GM12874 (cell line): ENCODE results near the gene ERBB4.

Source experiments
- TF ChIP-seq, protein P1 (sequence below): IDR thresholded peaks from 2 replicates; pipeline ENCODE4 v1.5.1; 2011; ENCODE audit warnings: low read depth, mild to moderate bottlenecking, control low read depth, low read length, moderate library complexity; ENCODE audit not compliant: insufficient read depth

The ERBB4 gene

DNA sequence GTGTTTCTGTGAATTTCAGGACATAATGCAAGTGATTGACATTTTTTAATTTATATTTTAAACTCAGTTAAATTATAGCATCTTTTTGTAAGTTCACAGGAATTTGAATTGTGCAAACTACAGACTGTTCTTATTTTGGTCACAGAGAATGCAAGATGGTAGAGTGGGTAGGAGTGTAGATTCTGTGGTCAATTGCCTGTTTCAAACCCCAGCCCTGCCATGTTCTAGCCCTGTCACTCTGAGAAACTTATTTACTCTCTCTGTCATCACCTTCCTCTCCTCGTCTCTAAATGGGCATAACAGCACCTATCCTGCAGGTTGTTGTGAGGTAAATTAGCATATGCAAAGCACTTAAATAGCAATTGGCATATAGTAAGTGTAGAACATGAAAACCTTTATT, 1102.4 kb downstream of the ERBB4 start:
- TF ChIP-seq, protein P1, sequence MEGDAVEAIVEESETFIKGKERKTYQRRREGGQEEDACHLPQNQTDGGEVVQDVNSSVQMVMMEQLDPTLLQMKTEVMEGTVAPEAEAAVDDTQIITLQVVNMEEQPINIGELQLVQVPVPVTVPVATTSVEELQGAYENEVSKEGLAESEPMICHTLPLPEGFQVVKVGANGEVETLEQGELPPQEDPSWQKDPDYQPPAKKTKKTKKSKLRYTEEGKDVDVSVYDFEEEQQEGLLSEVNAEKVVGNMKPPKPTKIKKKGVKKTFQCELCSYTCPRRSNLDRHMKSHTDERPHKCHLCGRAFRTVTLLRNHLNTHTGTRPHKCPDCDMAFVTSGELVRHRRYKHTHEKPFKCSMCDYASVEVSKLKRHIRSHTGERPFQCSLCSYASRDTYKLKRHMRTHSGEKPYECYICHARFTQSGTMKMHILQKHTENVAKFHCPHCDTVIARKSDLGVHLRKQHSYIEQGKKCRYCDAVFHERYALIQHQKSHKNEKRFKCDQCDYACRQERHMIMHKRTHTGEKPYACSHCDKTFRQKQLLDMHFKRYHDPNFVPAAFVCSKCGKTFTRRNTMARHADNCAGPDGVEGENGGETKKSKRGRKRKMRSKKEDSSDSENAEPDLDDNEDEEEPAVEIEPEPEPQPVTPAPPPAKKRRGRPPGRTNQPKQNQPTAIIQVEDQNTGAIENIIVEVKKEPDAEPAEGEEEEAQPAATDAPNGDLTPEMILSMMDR, result no peak

DNA sequence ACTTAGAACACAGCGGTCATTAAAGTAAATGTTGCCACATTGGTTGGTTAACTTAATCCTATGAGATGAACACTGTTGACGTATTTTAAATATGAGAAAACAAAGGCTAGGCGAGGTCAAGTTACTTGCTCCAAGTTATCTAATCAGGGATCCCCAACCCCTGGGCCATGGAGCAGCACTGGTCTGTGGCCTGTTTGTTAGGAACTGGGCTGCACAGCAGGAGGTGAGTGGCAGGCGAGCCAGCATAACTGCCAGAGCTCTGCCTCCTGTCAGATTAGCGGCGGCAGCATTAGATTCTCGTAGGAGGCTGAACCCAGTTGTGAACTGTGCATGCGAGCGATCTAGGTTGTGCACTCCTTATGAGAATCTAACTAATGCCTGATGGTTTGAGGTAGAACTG, 1103.3 kb downstream of the ERBB4 start:
- TF ChIP-seq, protein P1, result no peak

DNA sequence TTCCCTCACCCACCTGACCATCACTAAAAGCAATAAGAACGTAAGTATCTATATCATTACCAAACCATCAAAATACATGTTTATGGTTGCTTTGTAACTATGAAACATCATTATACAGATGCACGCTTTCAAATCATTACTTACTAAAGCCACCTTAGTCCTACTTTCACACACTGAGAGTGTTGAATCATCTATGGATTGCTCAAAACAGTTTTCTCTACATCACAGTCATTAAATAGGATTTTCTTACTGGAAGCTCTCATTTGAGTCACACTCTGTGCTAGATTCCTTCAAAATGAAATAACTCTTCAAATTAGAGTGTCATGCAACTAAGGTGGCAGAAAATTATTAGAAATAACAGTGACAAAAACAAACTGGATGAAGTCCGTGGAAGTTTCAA, 1103.8 kb downstream of the ERBB4 start:
- TF ChIP-seq, protein P1, result no peak

DNA sequence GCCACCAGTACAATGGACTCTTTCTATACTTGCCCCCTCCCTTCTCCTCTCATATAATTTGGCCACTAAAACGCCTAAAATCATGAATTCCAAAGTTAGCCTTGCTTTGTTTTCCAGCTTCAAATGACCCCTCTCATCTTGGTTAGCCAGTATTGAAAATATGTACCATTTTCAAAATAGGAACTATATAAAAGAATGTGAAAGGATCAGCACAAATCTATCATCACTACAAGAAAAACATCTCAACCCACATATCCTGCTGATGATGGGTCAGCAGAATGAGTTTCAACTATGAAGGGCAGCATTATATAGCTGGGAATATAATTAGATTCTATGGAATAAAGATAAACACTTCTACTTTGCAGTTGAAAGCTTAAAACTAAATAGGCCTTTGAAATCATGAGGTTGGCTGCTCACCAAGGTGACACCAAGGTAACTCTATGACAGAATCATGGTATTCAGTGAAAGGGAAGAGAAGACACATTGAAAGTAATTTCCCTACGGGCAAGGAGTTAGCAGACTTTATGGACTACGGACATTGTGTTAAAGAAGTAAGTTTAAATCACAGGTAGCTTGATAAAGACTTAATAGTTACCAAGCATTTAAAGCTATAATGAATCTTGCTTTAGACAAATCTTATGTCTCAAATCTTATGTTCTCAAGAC, 1109.2 kb downstream of the ERBB4 start:
- TF ChIP-seq, protein P1, result no peak

DNA sequence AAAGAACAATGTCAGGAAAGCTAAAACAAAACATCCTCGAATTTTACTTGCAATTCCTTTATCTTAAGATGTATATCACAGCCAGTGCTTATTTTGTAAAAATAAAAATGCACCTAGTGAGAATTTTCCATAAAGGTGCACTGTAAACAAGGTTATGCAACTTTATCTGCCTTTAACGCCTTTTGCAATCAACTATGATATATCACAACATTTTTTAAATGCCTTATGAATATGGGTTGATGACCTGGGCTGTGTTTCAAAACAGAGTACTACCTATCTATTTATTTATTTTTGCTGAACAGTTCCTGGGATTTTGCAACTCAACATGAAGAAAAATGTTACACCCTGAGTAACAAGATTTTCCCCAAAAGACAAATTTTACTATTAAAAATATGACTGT, 1112.4 kb downstream of the ERBB4 start:
- TF ChIP-seq, protein P1, result no peak

DNA sequence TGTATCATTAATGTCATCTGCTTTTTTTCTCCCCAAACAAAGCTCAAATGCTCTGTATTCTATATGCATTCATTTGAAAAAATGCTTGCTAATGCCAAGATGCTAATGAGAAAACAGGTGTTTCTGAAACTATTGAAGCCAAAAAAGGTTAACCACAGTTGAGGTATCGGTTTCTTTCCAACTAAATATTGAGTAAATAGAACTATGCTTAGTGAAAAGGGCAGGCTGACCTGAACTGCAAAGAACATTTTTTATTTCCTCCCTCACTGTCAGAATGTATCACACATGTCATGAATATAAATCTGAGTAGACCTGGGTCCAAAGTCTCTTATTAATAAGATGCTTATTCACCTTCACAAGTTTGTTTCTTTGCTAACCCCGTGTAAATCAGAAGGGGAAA, 1115.6 kb downstream of the ERBB4 start:
- TF ChIP-seq, protein P1, result no peak

DNA sequence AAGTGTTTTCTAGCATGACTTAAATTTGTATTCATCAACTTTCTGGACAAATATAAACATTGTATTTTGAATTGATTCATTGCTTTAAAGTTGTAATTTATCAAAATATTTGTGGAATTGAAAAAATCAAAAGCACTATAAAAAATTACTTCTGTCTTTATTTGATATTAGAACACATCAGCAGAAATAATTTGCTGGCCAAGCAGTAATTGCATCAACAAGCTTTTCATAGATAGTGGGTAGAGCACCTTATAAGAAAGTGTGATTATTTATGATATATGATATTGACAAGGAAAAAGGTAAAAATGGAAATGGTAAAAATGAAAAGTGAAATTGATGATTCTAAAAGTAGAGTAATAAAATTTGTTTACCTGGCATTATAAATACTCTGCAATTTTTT, 1121.1 kb downstream of the ERBB4 start:
- TF ChIP-seq, protein P1, result no peak

DNA sequence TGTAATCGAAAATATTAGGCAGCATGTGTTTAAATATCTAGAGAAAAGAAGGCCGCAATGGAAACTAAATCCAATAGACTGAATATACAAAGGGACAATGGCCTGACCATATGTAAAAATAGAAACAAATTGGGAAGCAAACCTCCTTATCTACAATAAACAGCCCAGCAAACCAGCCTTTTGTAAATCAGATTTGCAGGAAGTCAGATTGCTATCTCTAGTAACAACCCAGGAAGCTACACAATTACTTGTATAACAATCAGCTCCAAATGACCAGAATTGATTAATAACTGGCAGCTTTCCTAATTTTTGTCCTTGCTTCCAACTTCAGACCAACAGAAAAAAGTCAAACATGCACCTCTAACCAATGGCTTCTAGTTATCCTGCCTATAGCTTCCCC, 1122.2 kb downstream of the ERBB4 start:
- TF ChIP-seq, protein P1, result no peak
